ENCODE results near the gene PTP4A2. TPM values are rescaled to one million over a fixed set of nuclear protein-coding genes. Genes with fewer than 3 reads are reported as not detected.

PTP4A2 gene
- total RNA-seq, 6 donors from 2014 or later: 71.6 to 279 (median 148) TPM

DNA sequence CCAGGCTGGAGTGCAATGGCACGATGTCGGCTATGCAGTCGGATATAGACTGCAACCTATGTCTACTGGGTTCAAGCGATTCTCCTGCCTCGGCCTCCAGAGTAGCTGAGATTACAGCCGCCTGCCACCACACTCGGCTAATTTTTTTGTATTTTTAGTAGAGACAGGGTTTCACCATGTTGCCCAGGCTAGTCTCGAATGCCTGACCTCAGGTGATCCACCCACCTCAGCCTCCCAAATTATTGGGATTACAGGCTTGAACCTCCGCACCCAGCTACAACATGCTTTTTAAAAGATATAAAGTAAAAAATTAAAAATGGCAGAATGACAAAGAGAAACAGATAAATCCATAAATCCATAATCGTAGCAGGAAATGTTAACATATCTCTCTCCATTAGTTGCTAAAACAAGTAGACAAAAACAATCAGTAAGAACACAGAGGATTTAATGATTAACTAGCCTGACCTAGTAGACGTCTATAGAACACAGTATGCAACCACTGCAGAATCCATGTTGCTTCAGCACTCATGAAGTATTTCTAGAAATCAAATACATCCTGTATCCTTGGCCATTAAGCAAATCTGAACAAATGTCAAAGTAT is 62.4 kb downstream of the PTP4A2 start:
- DNase-seq (no peak), ATAC-seq (ENCODE audit: low FRiP score in 2 of 2) (no peak)
- Histone ChIP-seq H3K36me3 (no peaks in the 10 kb centered on the region), H3K4me3 (no peak overlapping the region), H3K27ac (no peak overlapping the region), H3K9me3 (no peaks in the 10 kb centered on the region), H3K4me1 (no peaks in the 10 kb centered on the region), H3K27me3 (no peaks in the 10 kb centered on the region)
- WGBS, 2 donors: 84 to 91% methylated on average over 11 of the region's 11 CpGs
- TF ChIP-seq EP300 (IDR thresholded peaks at IDR 0.05) (no peak), POLR2A (IDR thresholded peaks at IDR 0.05) (no peak), POLR2AphosphoS5 (IDR thresholded peaks at IDR 0.05) (no peak)
- TF ChIP-seq, protein P1, sequence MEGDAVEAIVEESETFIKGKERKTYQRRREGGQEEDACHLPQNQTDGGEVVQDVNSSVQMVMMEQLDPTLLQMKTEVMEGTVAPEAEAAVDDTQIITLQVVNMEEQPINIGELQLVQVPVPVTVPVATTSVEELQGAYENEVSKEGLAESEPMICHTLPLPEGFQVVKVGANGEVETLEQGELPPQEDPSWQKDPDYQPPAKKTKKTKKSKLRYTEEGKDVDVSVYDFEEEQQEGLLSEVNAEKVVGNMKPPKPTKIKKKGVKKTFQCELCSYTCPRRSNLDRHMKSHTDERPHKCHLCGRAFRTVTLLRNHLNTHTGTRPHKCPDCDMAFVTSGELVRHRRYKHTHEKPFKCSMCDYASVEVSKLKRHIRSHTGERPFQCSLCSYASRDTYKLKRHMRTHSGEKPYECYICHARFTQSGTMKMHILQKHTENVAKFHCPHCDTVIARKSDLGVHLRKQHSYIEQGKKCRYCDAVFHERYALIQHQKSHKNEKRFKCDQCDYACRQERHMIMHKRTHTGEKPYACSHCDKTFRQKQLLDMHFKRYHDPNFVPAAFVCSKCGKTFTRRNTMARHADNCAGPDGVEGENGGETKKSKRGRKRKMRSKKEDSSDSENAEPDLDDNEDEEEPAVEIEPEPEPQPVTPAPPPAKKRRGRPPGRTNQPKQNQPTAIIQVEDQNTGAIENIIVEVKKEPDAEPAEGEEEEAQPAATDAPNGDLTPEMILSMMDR (IDR thresholded peaks at IDR 0.05): no peak

DNA sequence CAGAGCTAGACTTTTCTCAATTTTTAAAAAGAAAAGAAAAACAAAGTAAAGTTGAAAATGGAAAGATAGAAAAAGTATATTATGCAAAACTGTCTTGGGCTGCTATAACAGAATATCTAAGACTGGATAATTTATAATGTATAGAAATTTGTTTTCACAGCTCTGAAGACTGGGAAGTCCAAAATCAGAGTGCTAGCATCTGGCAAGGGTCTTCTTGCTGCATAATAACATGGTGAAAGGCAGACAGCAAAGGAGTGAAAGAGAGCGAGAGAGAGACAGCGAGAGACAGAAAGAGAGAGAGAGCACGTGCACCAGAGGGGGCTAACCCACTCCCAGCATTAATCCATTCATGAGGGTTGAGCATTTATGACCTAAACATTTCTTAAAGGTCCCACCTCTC is 63.2 kb downstream of the PTP4A2 start:
- no peaks in the 10 kb centered on the region for H3K36me3 ChIP-seq
- ATAC-seq (ENCODE audit: low FRiP score in 2 of 2): no peak
- H3K4me1 ChIP-seq: no peaks in the 10 kb centered on the region
- no peak overlapping the region for H3K4me3 ChIP-seq
- H3K27me3 ChIP-seq: no peaks in the 10 kb centered on the region
- H3K9me3 ChIP-seq: no peaks in the 10 kb centered on the region
- no peak overlapping the region for H3K27ac ChIP-seq
- 88 to 98% methylated on average over 3 of the region's 3 CpGs for whole genome bisulfite sequencing, 2 donors
- TF ChIP-seq, protein P1 (IDR thresholded peaks at IDR 0.05): no peak
- no peak for TF ChIP-seq POLR2A (IDR thresholded peaks at IDR 0.05)
- no peak for DNase-seq

DNA sequence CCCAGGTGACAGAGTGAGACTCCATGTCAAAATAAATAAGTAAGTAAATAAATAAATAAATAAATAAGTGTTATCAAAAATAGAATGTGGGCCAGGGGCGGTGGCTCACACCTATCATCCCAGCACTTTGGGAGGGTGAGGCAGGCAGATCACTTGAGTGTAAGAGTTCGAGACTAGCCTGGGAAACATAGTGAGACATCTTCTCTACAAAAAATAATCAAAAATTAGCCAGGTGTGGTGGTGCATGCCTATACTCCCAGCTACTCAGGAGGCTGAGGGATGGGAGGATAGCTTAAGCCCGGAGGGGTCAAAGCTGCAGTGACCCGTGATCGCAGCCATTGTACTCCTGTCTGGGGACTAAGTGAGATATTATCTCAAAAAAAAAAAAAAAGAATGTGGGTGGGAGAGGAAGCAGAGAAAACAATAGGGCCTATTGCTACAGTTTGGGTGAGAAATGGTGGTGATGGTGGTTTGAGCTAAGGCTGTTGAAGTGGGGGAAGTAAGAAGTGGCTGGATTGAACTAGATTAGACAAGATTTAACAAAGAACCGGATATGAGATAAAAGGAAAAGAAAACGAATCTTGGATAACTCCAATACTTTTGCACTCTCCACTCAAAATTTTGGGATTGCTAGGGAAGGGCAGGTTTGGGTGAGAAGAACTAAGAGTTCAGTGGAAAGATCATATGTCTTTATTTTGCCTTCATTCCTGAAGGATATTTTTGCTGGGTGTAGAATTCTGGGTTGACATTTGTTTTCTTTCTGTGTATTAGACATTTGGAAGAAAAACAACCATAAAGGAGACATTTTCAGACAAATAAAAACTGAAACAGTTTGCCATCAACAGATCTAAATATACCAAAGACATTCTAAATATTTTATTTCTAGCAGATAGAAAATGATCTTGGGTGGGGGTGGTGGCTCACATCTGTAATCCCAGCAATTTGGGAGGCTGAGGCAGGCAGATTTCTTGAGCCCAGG is 65.2 kb downstream of the PTP4A2 start:
- Histone ChIP-seq H3K9me3 (no peaks in the 10 kb centered on the region), H3K27me3 (no peaks in the 10 kb centered on the region), H3K27ac (no peak overlapping the region), H3K36me3 (no peaks in the 10 kb centered on the region), H3K4me1 (no peaks in the 10 kb centered on the region), H3K4me3 (no peak overlapping the region)
- no peak for ATAC-seq (ENCODE audit: low FRiP score in 2 of 2)
- DNase-seq: no peak
- WGBS, 2 donors: 68 to 70% methylated on average over 7 of the region's 7 CpGs
- no peak for TF ChIP-seq POLR2A (IDR thresholded peaks at IDR 0.05)
- TF ChIP-seq POLR2AphosphoS5 (IDR thresholded peaks at IDR 0.05): no peak
- TF ChIP-seq, protein P1 (IDR thresholded peaks at IDR 0.05): no peak
- no peak for TF ChIP-seq EP300 (IDR thresholded peaks at IDR 0.05)

DNA sequence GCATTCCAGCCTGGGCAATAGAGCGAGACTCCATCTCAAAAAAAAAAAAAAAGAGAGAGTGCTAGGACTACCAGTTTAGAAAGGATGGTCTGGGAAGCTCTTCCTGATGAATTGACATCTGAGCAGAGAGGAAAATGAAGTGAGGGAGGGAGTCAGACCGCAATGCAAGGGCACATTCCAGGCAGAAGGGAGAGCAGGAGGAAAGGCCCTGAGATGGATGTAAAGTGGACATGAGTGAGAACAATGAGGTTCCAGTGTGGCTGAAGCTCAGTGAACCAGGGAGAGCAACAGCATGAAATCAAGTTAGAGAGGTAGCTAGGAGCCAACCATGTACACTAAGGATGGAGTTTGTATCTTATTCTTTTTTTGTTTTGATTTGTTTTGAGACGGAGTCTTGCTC is 66.5 kb downstream of the PTP4A2 start:
- H3K27ac ChIP-seq: no peak overlapping the region
- TF ChIP-seq POLR2A (IDR thresholded peaks at IDR 0.05) (no peak), EP300 (IDR thresholded peaks at IDR 0.05) (no peak), POLR2AphosphoS5 (IDR thresholded peaks at IDR 0.05) (no peak)
- TF ChIP-seq, protein P1 (IDR thresholded peaks at IDR 0.05): no peak
- no peak for ATAC-seq (ENCODE audit: low FRiP score in 2 of 2)
- H3K27me3 ChIP-seq: no peaks in the 10 kb centered on the region
- WGBS, 2 donors: 90% methylated on average over 3 of the region's 3 CpGs
- no peak overlapping the region for H3K4me3 ChIP-seq
- H3K36me3 ChIP-seq: no peaks in the 10 kb centered on the region
- H3K4me1 ChIP-seq: no peaks in the 10 kb centered on the region
- DNase-seq: no peak
- H3K9me3 ChIP-seq: no peaks in the 10 kb centered on the region

Measured in upper lobe of left lung (tissue), 6 donors.